Measurements from ENCODE around the gene RBFOX1. TPM values are rescaled to one million over a fixed set of nuclear protein-coding genes. Genes with fewer than 3 reads are reported as not detected.
A peak's percentile ranks its signal among the peaks of the same experiment; 100 is the strongest.

RBFOX1 gene
- total and polyA plus RNA-seq, 2 donors from 2014 or later = 0.24 to 0.66 TPM

- Histone ChIP-seq H3K9me3 (ENCODE audit: control insufficient read depth in 2 of 3, insufficient read depth in 1 of 3, low read length in 3 of 3) (no peaks in the 10 kb centered on the region), H3K36me3 (ENCODE audit: control insufficient read depth in 2 of 3, insufficient read depth in 3 of 3, low read length in 3 of 3) (no peaks in the 10 kb centered on the region), H3K27ac (ENCODE audit: low read depth in 2 of 2, low read length in 2 of 2) (no peak overlapping the region), H3K27me3 (ENCODE audit: control insufficient read depth, insufficient read depth, low read length) (no peaks in the 10 kb centered on the region), H3K9ac (ENCODE audit: low read length in 3 of 3) (no peak overlapping the region), H3K4me3 (ENCODE audit: low read length in 3 of 3) (no peak overlapping the region), H3K4me1 (ENCODE audit: control insufficient read depth in 2 of 3, insufficient read depth in 2 of 3, low read depth in 1 of 3, low read length in 3 of 3) (no peaks in the 10 kb centered on the region)
- DNase-seq (peak in 1 of 5 donors; percentile 67), FAIRE-seq (no peak)
- intact Hi-C loops (cut with DNase I) = no loop called here
- TF ChIP-seq, protein P1, sequence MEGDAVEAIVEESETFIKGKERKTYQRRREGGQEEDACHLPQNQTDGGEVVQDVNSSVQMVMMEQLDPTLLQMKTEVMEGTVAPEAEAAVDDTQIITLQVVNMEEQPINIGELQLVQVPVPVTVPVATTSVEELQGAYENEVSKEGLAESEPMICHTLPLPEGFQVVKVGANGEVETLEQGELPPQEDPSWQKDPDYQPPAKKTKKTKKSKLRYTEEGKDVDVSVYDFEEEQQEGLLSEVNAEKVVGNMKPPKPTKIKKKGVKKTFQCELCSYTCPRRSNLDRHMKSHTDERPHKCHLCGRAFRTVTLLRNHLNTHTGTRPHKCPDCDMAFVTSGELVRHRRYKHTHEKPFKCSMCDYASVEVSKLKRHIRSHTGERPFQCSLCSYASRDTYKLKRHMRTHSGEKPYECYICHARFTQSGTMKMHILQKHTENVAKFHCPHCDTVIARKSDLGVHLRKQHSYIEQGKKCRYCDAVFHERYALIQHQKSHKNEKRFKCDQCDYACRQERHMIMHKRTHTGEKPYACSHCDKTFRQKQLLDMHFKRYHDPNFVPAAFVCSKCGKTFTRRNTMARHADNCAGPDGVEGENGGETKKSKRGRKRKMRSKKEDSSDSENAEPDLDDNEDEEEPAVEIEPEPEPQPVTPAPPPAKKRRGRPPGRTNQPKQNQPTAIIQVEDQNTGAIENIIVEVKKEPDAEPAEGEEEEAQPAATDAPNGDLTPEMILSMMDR (IDR thresholded peaks at IDR 0.05; ENCODE audit: borderline replicate concordance, extremely low read depth, insufficient read depth) = no peak
Observed at GRCh38 chr16:7518158-7518557, 185.5 kb downstream of the RBFOX1 start.

GRCh38 chr16:7521834-7522233 lies 189.2 kb downstream of the RBFOX1 start:
- H3K36me3 ChIP-seq (ENCODE audit: control insufficient read depth in 2 of 3, insufficient read depth in 3 of 3, low read length in 3 of 3) = no peaks in the 10 kb centered on the region
- H3K9ac ChIP-seq (ENCODE audit: low read length in 3 of 3) = no peak overlapping the region
- no peaks in the 10 kb centered on the region for H3K27me3 ChIP-seq (ENCODE audit: control insufficient read depth, insufficient read depth, low read length)
- H3K9me3 ChIP-seq (ENCODE audit: control insufficient read depth in 2 of 3, insufficient read depth in 1 of 3, low read length in 3 of 3) = peaks cover 0 to 3% (median 0%) of the 10 kb centered on the region in 3 donors
- DNase-seq (no peak), FAIRE-seq (no peak)
- intact Hi-C loops (cut with DNase I) = no loop called here
- TF ChIP-seq, protein P1 (IDR thresholded peaks at IDR 0.05; ENCODE audit: borderline replicate concordance, extremely low read depth, insufficient read depth) = no peak
- H3K4me1 ChIP-seq (ENCODE audit: control insufficient read depth in 2 of 3, insufficient read depth in 2 of 3, low read depth in 1 of 3, low read length in 3 of 3) = no peaks in the 10 kb centered on the region
- no peak overlapping the region for H3K27ac ChIP-seq (ENCODE audit: low read depth in 2 of 2, low read length in 2 of 2)
- H3K4me3 ChIP-seq (ENCODE audit: low read length in 3 of 3) = no peak overlapping the region

DNA sequence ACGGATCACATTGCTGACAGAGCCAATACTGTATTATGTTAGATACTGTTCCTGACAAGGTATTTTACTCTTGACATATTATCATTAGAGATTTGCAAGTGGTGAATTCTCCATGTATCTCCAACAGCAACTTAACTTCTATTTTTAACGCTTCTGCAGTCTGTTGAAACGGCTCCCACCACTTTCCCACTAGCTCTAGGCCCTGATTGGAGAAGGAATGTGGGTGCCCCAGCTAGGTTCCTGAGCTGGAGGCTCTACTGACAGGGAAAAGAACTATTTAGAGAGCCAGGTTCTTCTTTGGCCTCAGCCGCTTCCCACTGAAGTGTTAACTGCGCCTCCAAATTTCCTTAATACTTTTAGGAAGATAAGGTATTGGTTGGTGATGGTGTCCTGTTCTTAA lies 191.8 kb downstream of the RBFOX1 start:
- Histone ChIP-seq H3K36me3 (ENCODE audit: control insufficient read depth in 2 of 3, insufficient read depth in 3 of 3, low read length in 3 of 3) (no peaks in the 10 kb centered on the region), H3K9ac (ENCODE audit: low read length in 3 of 3) (no peak overlapping the region), H3K27ac (ENCODE audit: low read depth in 2 of 2, low read length in 2 of 2) (no peak overlapping the region), H3K4me3 (ENCODE audit: low read length in 3 of 3) (no peak overlapping the region), H3K4me1 (ENCODE audit: control insufficient read depth in 2 of 3, insufficient read depth in 2 of 3, low read depth in 1 of 3, low read length in 3 of 3) (no peaks in the 10 kb centered on the region), H3K27me3 (ENCODE audit: control insufficient read depth, insufficient read depth, low read length) (no peaks in the 10 kb centered on the region), H3K9me3 (ENCODE audit: control insufficient read depth in 2 of 3, insufficient read depth in 1 of 3, low read length in 3 of 3) (peaks cover 0 to 3% (median 0%) of the 10 kb centered on the region in 3 donors)
- DNase-seq = no peak
- intact Hi-C loops (cut with DNase I) = no loop called here
- FAIRE-seq = no peak
- TF ChIP-seq, protein P1 (IDR thresholded peaks at IDR 0.05; ENCODE audit: borderline replicate concordance, extremely low read depth, insufficient read depth) = no peak

GRCh38 chr16:7526736-7527135 lies 194.1 kb downstream of the RBFOX1 start:
- no peak overlapping the region for H3K4me3 ChIP-seq (ENCODE audit: low read length in 3 of 3)
- no peaks in the 10 kb centered on the region for H3K27me3 ChIP-seq (ENCODE audit: control insufficient read depth, insufficient read depth, low read length)
- no peak overlapping the region for H3K27ac ChIP-seq (ENCODE audit: low read depth in 2 of 2, low read length in 2 of 2)
- FAIRE-seq (no peak), DNase-seq (no peak)
- intact Hi-C loops (cut with DNase I) = no loop called here
- no peak overlapping the region for H3K9ac ChIP-seq (ENCODE audit: low read length in 3 of 3)
- H3K4me1 ChIP-seq (ENCODE audit: control insufficient read depth in 2 of 3, insufficient read depth in 2 of 3, low read depth in 1 of 3, low read length in 3 of 3) = no peaks in the 10 kb centered on the region
- peaks cover 0 to 3% (median 0%) of the 10 kb centered on the region in 3 donors for H3K9me3 ChIP-seq (ENCODE audit: control insufficient read depth in 2 of 3, insufficient read depth in 1 of 3, low read length in 3 of 3)
- TF ChIP-seq, protein P1 (IDR thresholded peaks at IDR 0.05; ENCODE audit: borderline replicate concordance, extremely low read depth, insufficient read depth) = no peak
- no peaks in the 10 kb centered on the region for H3K36me3 ChIP-seq (ENCODE audit: control insufficient read depth in 2 of 3, insufficient read depth in 3 of 3, low read length in 3 of 3)
